Endothelial cell of umbilical vein (primary cell): ENCODE data around the gene DISP3. TPM values are rescaled to one million over a fixed set of nuclear protein-coding genes. Genes with fewer than 3 reads are reported as not detected.

Source experiments
- BruUV-seq: library from RNA; stranded (reverse); fragments of 400-500 nt; replicated peaks from 2 replicates; lab custom pipeline; 2021; lab: Mats Ljungman, UMichigan
- CTCF ChIA-PET: fragments of 300-600, 350-600 bp; sonication (Branson Sonifier 250); formaldehyde crosslinking; loops from one replicate; lab custom pipeline; 2021; ENCODE audit warnings: antibody characterized with exemption, inconsistent platforms; lab: Charles Lee
- POLR2A ChIA-PET: fragments of 300-600, 350-600 bp; sonication (Branson Sonifier 250); formaldehyde crosslinking; loops from one replicate; lab custom pipeline; 2021; ENCODE audit warnings: antibody characterized with exemption, inconsistent platforms; lab: Charles Lee
- DNase-seq: peaks from one replicate; pipeline ENCODE4 v3.0.0-alpha.2; 2011; ENCODE audit warnings: low read depth, low spot score
- FAIRE-seq: peaks from 2 replicates; lab custom pipeline; 2011; peaks lifted over from hg19 to GRCh38; lab: Jason Lieb, UNC
- H2AFZ ChIP-seq: 2 replicates; pipeline ENCODE4 v1.6.0; 2012; ENCODE audit warnings: low read depth, low read length, control low read depth, inconsistent platforms
- H3K27ac ChIP-seq: 2 replicates; pipeline ENCODE4 v1.5.1; 2011; ENCODE audit warnings: low read depth, mild to moderate bottlenecking, control low read depth, low read length, moderate library complexity; ENCODE audit not compliant: insufficient read depth
- H3K27me3 ChIP-seq, 2 experiments: 2 replicates each; pipeline versions ENCODE4 v1.6.0 to v1.6.1; 2011; ENCODE audit warnings: low read length in 2 of 2, mixed read lengths in 1 of 2; ENCODE audit not compliant: control insufficient read depth in 2 of 2, insufficient read depth in 2 of 2
- H3K36me3 ChIP-seq, 2 experiments: 2 replicates in 1 of 2; 3 replicates in 1 of 2; pipeline ENCODE4 v1.5.1; 2011; ENCODE audit warnings: low read length in 2 of 2, mild to moderate bottlenecking in 1 of 2, moderate library complexity in 1 of 2; ENCODE audit not compliant: control insufficient read depth in 2 of 2, insufficient read depth in 2 of 2; ENCODE audit errors: extremely low read depth in 1 of 2
- H3K4me1 ChIP-seq: 3 replicates; pipeline ENCODE4 v1.5.1; 2011; ENCODE audit warnings: mild to moderate bottlenecking, low read length; ENCODE audit not compliant: control insufficient read depth, insufficient read depth; ENCODE audit errors: extremely low read depth
- H3K4me2 ChIP-seq: 2 replicates; pipeline ENCODE4 v1.6.1; 2011; ENCODE audit warnings: low read length, control low read depth, mixed read lengths; ENCODE audit not compliant: insufficient read depth
- H3K4me3 ChIP-seq, 3 experiments: fragments of 200-600 bp in 1 of 3; sonication (generic), shearing (Covaris generic) in 1 of 3; replicated peaks in 1 of 3; 2 replicates each; pipeline ENCODE4 v1.5.1; 2011 to 2016; ENCODE audit warnings: control low read depth in 3 of 3, low read length in 3 of 3, mild to moderate bottlenecking in 2 of 3, inconsistent platforms in 1 of 3, low read depth in 1 of 3, moderate library complexity in 1 of 3; ENCODE audit not compliant: insufficient read depth in 1 of 3
- H3K79me2 ChIP-seq: 2 replicates; pipeline ENCODE4 v1.6.0; 2012; ENCODE audit warnings: low read length, inconsistent platforms; ENCODE audit not compliant: control insufficient read depth, insufficient read depth
- H3K9ac ChIP-seq: replicated peaks from 2 replicates; pipeline ENCODE3; 2011; ENCODE audit warnings: low read length, control low read depth; ENCODE audit not compliant: insufficient read depth; ENCODE audit errors: extremely low read depth
- H3K9me1 ChIP-seq: replicated peaks from 3 replicates; pipeline ENCODE4 v1.6.0; 2011; ENCODE audit warnings: mild to moderate bottlenecking, low read length; ENCODE audit not compliant: control insufficient read depth, insufficient read depth; ENCODE audit errors: extremely low read depth
- H3K9me3 ChIP-seq: replicated peaks from 2 replicates; pipeline ENCODE4 v1.5.1; 2012; ENCODE audit warnings: low read length, inconsistent platforms; ENCODE audit not compliant: control insufficient read depth, insufficient read depth
- H4K20me1 ChIP-seq: replicated peaks from 2 replicates; pipeline ENCODE3; 2011; ENCODE audit warnings: mild to moderate bottlenecking, low read length; ENCODE audit not compliant: control insufficient read depth, insufficient read depth; ENCODE audit errors: extremely low read depth
- EZH2 ChIP-seq: IDR thresholded peaks from 2 replicates; pipeline ENCODE4 v1.6.1; 2012; ENCODE audit warnings: borderline replicate concordance, low read depth, mild to moderate bottlenecking, moderate library complexity, low read length, inconsistent platforms; ENCODE audit not compliant: severe bottlenecking
- FOS ChIP-seq: IDR thresholded peaks from 2 replicates; pipeline ENCODE4 v1.6.1; 2011; ENCODE audit warnings: mild to moderate bottlenecking, low read length, moderate library complexity, borderline replicate concordance; ENCODE audit not compliant: insufficient read depth
- GATA2 ChIP-seq: IDR thresholded peaks from 2 replicates; pipeline ENCODE4 v1.7.0; 2011; ENCODE audit warnings: low read depth, mild to moderate bottlenecking, moderate library complexity, mixed read lengths, low read length; ENCODE audit not compliant: insufficient read length, insufficient read depth
- JUN ChIP-seq: IDR thresholded peaks from 2 replicates; pipeline ENCODE4 v1.6.1; 2011; ENCODE audit warnings: borderline replicate concordance, low read depth; ENCODE audit not compliant: insufficient read length, insufficient read depth
- MYC ChIP-seq: IDR thresholded peaks from one replicate; pipeline ENCODE4 v1.6.1; 2011; ENCODE audit warnings: mild to moderate bottlenecking, low read depth, low read length
- POLR2A ChIP-seq: IDR thresholded peaks from 2 replicates; pipeline ENCODE4 v1.6.1; 2012; ENCODE audit warnings: low read depth, mild to moderate bottlenecking, control low read depth, low read length
- POLR2AphosphoS5 ChIP-seq: IDR thresholded peaks from 2 replicates; pipeline ENCODE4 v1.6.1; 2012; ENCODE audit warnings: low read depth, mild to moderate bottlenecking, control low read depth, low read length, moderate library complexity; ENCODE audit not compliant: insufficient read depth
- dilution Hi-C: fragments of 300-500 bp; cut with MboI; formaldehyde crosslinking; loops from one replicate; pipeline ENCODE4 v1.15.0; 2019; ENCODE audit warnings: low sequenced_read_pairs; ENCODE audit not compliant: extremely low pct_ligation_motif_present
- intact Hi-C: fragments of 100-400 bp; cut with micrococcal nuclease; formaldehyde crosslinking; loops from one replicate; pipeline ENCODE4 v1.10.0; 2022
- polyA plus RNA-seq, 4 experiments: library from polyadenylated mRNA; depleted of rRNA in 3 of 4; stranded (reverse) in 3 of 4; unstranded in 1 of 4; fragments of >200 nt; gene quantifications; 2 replicates each; pipeline versions ENCODE4 v1.2.1 to v1.2.3, GENCODE V29; 2011 to 2012; ENCODE audit warnings: missing spikeins in 1 of 4
- total RNA-seq: library from RNA; stranded (reverse); gene quantifications from 2 replicates; pipeline ENCODE4 v1.2.3, GENCODE V29; 2021
- TF ChIP-seq, protein P1 (sequence below): IDR thresholded peaks from 2 replicates; pipeline ENCODE4 v1.6.1; 2011; ENCODE audit not compliant: insufficient read depth, insufficient read length
- TF ChIP-seq, protein P2 (sequence below), 2 donors: IDR thresholded peaks; 1 replicate in 1 of 2; 2 replicates in 1 of 2; pipeline ENCODE4 v1.5.1; 2011; ENCODE audit warnings: low read length in 2 of 2, mild to moderate bottlenecking in 2 of 2, moderate library complexity in 2 of 2, control low read depth in 1 of 2, inconsistent platforms in 1 of 2, low read depth in 1 of 2; ENCODE audit not compliant: insufficient read depth in 1 of 2; ENCODE audit errors: extremely low read depth in 1 of 2

The DISP3 gene
- total and polyA plus RNA-seq, 2 donors (not counting 3 experiments of a cell fraction or from before 2014, with no cell fraction given), result 0.26 to 0.49 TPM

DNA sequence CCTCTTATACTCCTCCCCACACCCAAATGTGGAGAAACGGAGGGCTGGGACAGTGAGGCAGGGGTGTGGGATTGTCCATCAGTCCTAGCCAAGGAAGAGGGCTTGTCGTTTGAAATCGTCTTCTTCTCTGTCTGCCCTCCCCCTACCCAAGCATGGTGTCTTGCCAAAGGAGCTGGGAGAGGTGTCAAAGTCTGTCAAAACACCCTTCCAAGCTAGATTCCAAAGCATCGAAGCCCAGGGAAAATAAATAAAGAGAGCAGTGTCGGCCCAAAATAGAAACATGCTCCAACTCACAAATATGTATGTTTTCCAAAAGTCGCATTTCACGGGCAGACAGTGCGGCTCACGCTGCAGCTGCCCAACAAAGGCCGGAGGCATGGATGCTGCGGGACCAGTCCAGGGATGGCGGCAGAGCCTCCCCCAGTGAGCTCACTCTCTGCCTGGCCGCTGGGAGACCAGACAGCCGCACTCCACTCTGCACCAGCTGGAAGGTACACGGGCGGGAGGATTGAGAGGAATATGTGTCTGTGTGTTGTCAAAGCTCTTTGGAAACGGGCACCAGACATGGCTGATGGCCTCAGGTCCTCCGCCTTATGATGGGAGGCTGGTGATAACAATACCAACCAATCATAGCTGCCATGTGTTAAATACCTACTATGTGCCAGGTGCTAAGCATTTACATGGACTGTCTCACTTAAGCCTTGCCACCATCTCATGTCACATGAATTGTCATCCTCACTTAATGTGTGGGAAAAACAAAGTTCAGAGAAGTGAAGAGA lies 3.9 kb downstream of the DISP3 start:
- no peak overlapping the region for H3K27ac ChIP-seq
- peaks cover 4% of the 10 kb centered on the region for H3K4me1 ChIP-seq
- peaks cover 3 to 6% of the 10 kb centered on the region in 2 experiments for H3K27me3 ChIP-seq
- H4K20me1 ChIP-seq, result no peaks in the 10 kb centered on the region
- ChIA-PET CTCF (interaction anchor here (1.0 to 1.1 kb wide), 2 partner anchors 11 to 16 kb away, joined by 3 read pairs; no protein-coding TSS in a partner anchor), POLR2A (no interaction called here)
- FAIRE-seq (no peak), DNase-seq (no peak)
- no peak overlapping the region for H2AFZ ChIP-seq
- H3K4me2 ChIP-seq, result no peak overlapping the region
- H3K79me2 ChIP-seq, result no peaks in the 10 kb centered on the region
- BruUV-seq, result no TSS peak
- H3K36me3 ChIP-seq, result no peaks in the 10 kb centered on the region
- no peaks in the 10 kb centered on the region for H3K9me3 ChIP-seq
- intact Hi-C loops (no loop called here), dilution Hi-C loops (no loop called here)
- no peak overlapping the region for H3K4me3 ChIP-seq
- TF ChIP-seq POLR2AphosphoS5, result no peak
- TF ChIP-seq MYC, result no peak
- no peak for TF ChIP-seq EZH2
- no peaks in the 10 kb centered on the region for H3K9me1 ChIP-seq
- no peak overlapping the region for H3K9ac ChIP-seq

DNA sequence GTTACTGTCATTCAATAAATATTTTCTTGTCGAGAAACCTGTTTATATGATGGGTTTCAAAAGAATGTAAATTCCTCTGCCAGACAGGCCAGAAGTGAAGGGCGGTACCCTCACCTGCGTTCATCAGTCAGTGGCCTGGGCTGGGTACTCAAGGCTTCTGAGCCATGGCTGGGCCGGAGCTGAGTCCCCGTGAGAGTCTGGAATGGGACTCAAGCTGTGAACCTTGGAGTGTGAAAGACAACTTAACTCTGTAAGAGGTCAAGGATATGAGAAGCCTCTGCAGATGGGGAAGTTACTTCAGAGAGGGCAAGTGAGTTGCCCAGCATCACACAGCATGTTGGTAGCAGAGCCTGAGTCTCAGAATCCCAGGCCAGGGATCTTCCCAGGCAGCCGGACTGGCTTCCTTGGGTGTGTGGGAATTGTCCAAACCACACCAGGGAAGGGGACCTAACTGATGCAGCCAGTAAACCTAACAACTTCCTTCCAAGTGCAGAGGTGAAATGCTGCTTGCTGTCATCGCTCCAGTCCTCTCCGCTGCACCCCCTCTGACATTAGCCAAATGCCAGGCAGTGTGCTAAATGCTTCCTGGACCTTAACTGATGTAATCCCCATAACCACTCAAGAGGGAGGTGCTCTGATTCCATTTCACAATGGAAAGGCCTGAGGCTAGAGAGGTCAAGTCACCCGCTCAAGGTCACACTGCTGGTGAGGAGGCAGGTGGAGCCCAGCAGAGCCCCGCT lies 4.8 kb downstream of the DISP3 start:
- dilution Hi-C loops, result no loop called here

More for the DNA sequence above, 4.8 kb downstream of the DISP3 start:
- CTCF ChIA-PET, result no interaction called here
- no peaks in the 10 kb centered on the region for H3K79me2 ChIP-seq
- FAIRE-seq (no peak), DNase-seq (no peak)
- H3K9ac ChIP-seq, result no peak overlapping the region
- intact Hi-C loops, result no loop called here
- BruUV-seq, result no TSS peak
- H3K36me3 ChIP-seq, result no peaks in the 10 kb centered on the region
- no peak for TF ChIP-seq MYC
- no peak for TF ChIP-seq JUN
- no peak for TF ChIP-seq EZH2
- TF ChIP-seq FOS, result no peak
- no peak for TF ChIP-seq POLR2A
- no peak for TF ChIP-seq GATA2
- TF ChIP-seq, protein P1, sequence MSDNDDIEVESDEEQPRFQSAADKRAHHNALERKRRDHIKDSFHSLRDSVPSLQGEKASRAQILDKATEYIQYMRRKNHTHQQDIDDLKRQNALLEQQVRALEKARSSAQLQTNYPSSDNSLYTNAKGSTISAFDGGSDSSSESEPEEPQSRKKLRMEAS, result no peak
- TF ChIP-seq, protein P2, sequence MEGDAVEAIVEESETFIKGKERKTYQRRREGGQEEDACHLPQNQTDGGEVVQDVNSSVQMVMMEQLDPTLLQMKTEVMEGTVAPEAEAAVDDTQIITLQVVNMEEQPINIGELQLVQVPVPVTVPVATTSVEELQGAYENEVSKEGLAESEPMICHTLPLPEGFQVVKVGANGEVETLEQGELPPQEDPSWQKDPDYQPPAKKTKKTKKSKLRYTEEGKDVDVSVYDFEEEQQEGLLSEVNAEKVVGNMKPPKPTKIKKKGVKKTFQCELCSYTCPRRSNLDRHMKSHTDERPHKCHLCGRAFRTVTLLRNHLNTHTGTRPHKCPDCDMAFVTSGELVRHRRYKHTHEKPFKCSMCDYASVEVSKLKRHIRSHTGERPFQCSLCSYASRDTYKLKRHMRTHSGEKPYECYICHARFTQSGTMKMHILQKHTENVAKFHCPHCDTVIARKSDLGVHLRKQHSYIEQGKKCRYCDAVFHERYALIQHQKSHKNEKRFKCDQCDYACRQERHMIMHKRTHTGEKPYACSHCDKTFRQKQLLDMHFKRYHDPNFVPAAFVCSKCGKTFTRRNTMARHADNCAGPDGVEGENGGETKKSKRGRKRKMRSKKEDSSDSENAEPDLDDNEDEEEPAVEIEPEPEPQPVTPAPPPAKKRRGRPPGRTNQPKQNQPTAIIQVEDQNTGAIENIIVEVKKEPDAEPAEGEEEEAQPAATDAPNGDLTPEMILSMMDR (IDR thresholded peaks at IDR 0.05; ENCODE audit: extremely low read depth in 1 of 2, insufficient read depth in 1 of 2, low read depth in 1 of 2, low read length in 2 of 2), result no peak
- no peak for TF ChIP-seq POLR2AphosphoS5
- H3K9me1 ChIP-seq, result no peaks in the 10 kb centered on the region
- no peak overlapping the region for H2AFZ ChIP-seq
- H3K4me1 ChIP-seq, result peaks cover 4% of the 10 kb centered on the region
- peaks cover 3 to 6% of the 10 kb centered on the region in 2 experiments for H3K27me3 ChIP-seq
- H3K4me2 ChIP-seq, result no peak overlapping the region
- POLR2A ChIA-PET, result no interaction called here
- H3K27ac ChIP-seq, result no peak overlapping the region
- H3K9me3 ChIP-seq, result no peaks in the 10 kb centered on the region
- no peak overlapping the region for H3K4me3 ChIP-seq
- H4K20me1 ChIP-seq, result no peaks in the 10 kb centered on the region
